ENCODE measurements around the gene ARHGAP26.
"Not testable (repeated sequence)": the region's sequence is repeated elsewhere in the genome, so short reads cannot be mapped to it uniquely, and the experiment has no call there.

ARHGAP26 gene

GRCh38 chr5:142969624-142970439 lies 199.7 kb downstream of the ARHGAP26 start:
- no peak for DNase-seq

DNA sequence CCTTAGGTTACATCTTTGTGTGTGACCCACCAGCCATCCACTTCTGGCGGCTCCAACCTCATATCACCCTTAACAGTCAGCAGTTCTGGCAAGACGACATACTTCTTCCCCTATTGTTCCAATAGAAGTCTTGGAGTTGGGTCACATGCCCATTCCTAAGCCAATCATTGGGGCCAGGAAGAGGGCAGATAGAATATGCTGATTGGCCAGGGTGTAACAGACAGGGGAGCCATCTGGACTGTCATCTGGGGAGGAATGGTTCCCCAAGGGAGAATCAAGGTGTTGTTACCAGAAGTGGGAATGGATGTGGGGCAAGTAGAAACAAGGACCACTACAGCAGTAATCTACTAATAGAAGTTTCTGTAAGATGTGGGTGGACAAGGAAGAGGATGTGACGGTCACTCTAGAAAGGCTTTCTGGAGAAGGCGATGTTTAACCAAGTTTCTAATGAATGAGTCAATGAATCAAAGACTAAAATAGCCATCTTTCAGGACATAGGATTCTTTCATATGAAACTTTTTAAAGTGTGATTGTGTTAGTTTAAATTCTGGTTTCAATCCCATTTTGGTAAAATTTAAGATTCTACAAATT lies 200.4 kb downstream of the ARHGAP26 start:
- DNase-seq: no peak

- no peak for DNase-seq
Observed at GRCh38 chr5:142971303-142972013, 201.3 kb downstream of the ARHGAP26 start.

DNA sequence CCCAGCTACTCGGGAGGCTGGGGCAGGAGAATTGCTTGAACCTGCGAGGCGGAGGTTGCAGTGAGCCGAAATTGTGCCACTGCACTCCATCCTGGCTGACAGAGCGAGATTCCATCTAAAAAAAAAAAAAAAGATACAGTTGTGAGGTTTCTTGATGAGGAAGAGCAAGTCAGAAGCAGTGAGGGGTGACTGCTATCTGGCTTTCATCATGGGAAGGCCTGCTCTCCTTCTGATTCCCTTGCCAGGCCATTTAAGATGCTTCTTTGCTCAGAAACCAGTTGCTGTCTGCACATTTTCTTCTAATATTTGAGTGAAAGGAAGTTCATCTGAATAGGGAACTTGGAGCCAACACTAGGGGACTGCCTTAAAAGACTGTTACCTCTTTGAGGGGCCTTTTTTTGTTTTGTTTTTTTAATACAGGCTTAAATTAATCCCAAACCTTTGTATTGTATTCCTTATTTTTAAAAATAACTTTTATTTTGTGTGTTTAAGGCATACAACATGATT lies 201.9 kb downstream of the ARHGAP26 start:
- no peak for DNase-seq

- no peak for DNase-seq
Observed at GRCh38 chr5:142973932-142974331, 203.8 kb downstream of the ARHGAP26 start.

DNA sequence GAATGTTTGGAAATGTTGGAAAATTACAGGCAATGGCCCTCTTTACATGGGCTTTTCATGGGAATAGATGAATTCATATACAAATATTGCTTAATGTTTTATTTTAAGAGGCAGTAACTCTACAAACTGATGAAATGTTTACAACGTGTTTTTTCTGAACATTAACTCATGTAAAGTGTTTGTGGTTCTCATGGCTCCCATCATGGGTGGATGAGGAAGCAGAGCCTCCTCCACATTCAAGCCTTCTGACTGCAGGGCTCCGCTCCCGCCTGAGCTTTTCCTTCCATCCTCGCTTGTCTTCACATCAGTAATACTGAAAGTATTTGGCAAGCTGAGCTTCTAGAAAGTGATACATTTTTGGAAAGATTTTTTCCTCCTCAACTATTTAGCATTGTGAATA lies 204.2 kb downstream of the ARHGAP26 start:
- no peak for DNase-seq

DNA sequence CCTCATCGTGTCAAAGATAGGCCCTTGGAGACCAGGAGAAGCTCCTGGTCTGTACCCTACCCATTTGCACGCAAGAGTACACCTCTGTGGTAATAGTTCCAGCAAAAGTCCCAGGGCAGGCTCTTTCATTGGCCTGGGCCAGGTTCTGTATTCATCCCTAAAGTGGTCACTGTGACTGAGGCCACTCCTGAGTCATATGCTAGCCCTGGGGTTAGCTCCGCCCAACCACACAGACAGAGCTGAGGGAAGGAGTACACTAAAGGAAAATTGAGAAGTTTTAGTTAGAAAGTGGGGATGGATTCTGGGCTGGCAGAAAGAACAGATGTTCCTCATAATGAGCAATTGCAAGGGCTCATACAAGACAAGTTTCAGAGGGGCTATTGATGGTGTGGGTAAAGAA lies 206.7 kb downstream of the ARHGAP26 start:
- no peak for DNase-seq

DNA sequence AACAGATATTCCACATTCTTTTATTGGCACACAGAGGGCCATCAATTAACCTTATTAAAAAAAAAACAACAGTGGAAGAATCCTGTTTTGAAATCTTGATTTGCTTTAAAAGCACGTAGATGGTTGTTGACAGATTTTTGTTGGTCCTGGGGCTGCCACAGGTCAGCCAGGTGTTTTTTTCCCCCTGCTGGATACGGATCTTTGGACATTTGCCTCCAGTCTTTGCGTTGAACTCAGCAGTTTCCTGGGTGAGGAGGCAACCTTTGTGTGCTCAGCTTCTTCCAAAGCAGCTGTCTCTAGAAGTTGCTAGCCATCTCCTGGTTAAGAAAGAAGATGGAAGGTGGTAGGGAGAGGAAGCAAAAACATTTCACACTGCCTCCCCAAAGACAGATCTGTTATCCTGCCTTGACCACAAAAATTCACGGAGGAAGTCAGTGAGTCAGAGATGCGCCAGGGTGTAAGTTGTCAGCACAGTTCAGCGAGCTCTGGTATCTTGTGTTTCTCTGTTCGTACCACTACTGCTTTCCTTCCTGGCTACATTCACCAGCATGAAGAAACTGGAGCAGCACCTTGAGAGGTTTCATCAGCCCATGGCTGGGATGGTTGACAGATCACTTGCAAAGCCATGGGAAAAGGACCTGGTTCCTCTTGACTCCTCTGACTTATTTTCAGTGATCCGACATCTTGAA lies 207.3 kb downstream of the ARHGAP26 start:
- peak in 4 of 5 donors; percentile 10 to 84 (median 18) for DNase-seq

GRCh38 chr5:142978252-142978651 lies 208.1 kb downstream of the ARHGAP26 start:
- DNase-seq: no peak

GRCh38 chr5:142978726-142979125 lies 208.5 kb downstream of the ARHGAP26 start:
- DNase-seq: no peak

- no peak for DNase-seq
Observed at GRCh38 chr5:142979636-142980035, 209.5 kb downstream of the ARHGAP26 start.

- DNase-seq: no peak
Observed at GRCh38 chr5:142981475-142981874, 211.3 kb downstream of the ARHGAP26 start.

GRCh38 chr5:142981886-142982820 lies 212.0 kb downstream of the ARHGAP26 start:
- DNase-seq: no peak

DNA sequence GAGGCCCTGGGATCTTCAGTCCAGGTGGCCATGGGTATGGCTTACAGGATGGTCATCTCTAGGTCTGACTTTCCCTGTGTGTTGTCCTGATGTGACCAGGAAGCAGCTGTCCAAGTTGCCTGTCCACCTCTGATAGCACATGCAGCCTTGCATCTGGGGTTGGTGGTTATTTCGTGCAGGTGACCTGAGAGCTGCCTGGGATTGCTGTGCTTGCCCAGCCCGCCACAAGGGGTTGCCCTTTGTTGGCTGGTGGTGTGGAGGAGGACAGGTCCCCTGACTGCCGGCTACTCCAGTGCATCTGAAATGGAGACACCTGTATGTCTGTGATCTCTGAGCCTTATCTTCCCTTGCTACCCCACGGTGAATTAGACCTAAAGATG lies 212.6 kb downstream of the ARHGAP26 start:
- DNase-seq: no peak

DNA sequence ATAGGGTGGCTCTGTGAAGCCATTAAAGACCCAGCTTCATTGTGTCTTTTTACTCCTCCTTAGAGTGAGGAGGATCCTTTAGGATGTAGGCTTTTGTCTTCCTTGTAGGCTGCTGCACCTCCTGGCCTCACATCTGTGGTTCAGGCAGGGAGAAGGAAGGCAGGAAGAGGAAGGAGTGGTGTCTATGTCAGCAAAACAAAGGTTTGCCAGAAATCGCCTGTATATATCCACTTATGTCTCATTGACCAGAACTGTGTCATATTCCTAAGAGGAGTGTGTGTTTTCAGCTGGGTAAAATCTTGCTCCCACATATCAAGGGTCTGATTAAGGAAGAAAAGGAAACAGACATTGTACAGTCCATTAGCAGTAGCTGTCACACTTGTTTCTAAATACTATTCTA lies 213.8 kb downstream of the ARHGAP26 start:
- DNase-seq: no peak

DNA sequence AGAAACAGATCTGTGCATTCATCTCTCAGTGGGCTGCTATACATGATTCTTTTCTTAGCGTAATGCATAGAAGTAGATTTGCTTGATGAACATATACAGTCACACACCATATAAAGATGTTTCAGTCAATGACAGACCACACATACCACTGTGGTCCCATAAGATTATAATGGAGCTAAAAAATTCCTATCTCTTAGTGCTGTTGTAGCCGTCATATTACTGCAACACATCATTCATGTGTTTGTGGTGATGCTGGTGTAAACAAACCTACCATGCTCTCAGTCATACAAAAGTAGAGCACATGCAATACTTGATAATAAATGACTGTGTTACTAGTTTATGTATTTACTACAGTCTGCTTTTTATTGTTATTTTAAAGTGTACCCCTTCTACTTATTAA lies 214.3 kb downstream of the ARHGAP26 start:
- no peak for DNase-seq

DNA sequence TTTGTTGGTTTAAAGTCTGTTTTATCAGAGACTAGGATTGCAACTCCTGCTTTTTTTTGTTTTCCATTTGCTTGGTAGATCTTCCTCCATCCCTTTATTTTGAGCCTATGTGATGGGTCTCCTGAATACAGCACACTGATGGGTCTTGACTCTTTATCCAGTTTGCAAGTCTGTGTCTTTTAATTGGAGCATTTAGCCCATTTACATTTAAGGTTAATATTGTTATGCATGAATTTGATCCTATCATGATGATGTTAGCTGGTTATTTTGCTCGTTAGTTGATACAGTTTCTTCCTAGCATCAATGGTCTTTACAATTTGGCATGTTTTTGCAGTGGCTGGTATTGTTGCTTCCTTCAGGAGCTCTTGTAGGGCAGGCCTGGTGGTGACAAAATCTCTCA lies 219.1 kb downstream of the ARHGAP26 start:
- DNase-seq: not testable (repeated sequence)

GRCh38 chr5:142990073-142990472 lies 219.9 kb downstream of the ARHGAP26 start:
- not testable (repeated sequence) for DNase-seq

GRCh38 chr5:142994218-142994617 lies 224.0 kb downstream of the ARHGAP26 start:
- DNase-seq: no peak

DNA sequence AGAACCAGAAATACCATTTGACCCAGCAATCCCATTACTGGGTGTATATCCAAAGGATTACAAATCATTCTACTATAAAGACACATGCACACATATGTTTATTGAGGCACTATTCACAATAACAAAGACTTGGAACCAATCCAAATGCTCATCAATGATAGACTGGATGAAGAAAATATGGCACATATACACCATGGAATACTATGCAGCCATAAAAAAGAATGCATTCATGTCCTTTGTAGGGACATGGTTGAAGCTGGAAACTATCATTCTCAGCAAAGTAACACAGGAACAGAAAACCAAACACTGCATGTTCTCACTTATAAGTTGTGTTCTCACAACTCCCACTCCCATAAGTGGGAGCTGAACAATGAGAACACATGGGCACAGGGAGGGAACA lies 225.4 kb downstream of the ARHGAP26 start:
- DNase-seq: not testable (repeated sequence)

GRCh38 chr5:142997591-142997990 lies 227.4 kb downstream of the ARHGAP26 start:
- no peak for DNase-seq

All from T-helper 1 cell (primary cell).